Spleen (tissue), 11 donors: ENCODE results near the gene CEMIP. TPM values are rescaled to one million over a fixed set of nuclear protein-coding genes. Genes with fewer than 3 reads are reported as not detected.

Source experiments
- DNase-seq: peaks from one replicate; pipeline ENCODE4 v3.0.0-alpha.2; 2020
- H3K27ac ChIP-seq, 8 donors: fragments of 200-600 bp; sonication (generic) in 7 of 8; 1 replicate in 4 of 8; 2 replicates in 4 of 8; pipeline versions ENCODE4 v1.5.0 to v1.8.0; 2016 to 2021; ENCODE audit warnings: inconsistent platforms in 4 of 8, mild to moderate bottlenecking in 4 of 8, moderate library complexity in 1 of 8
- H3K27me3 ChIP-seq, 7 donors: fragments of 200-600 bp; sonication (generic) in 6 of 7; replicated peaks in 1 of 7; 1 replicate in 4 of 7; 2 replicates in 3 of 7; pipeline versions ENCODE4 v1.5.0 to v1.8.0; 2016 to 2021; ENCODE audit warnings: inconsistent platforms in 3 of 7, mild to moderate bottlenecking in 1 of 7
- H3K36me3 ChIP-seq, 6 donors: fragments of 200-600 bp; sonication (generic) in 5 of 6; 1 replicate in 4 of 6; 2 replicates in 2 of 6; pipeline versions ENCODE4 v1.5.0 to v1.8.0; 2016 to 2021; ENCODE audit warnings: inconsistent platforms in 2 of 6
- H3K4me1 ChIP-seq, 6 donors: fragments of 200-600 bp; sonication (generic) in 5 of 6; 1 replicate in 3 of 6; 2 replicates in 3 of 6; pipeline versions ENCODE4 v1.5.0 to v1.8.0; 2016 to 2021; ENCODE audit warnings: inconsistent platforms in 3 of 6
- H3K4me3 ChIP-seq, 8 donors: fragments of 200-600 bp; sonication (generic) in 7 of 8; 1 replicate in 4 of 8; 2 replicates in 4 of 8; pipeline versions ENCODE4 v1.5.0 to v1.8.0; 2016 to 2021; ENCODE audit warnings: inconsistent platforms in 4 of 8, mild to moderate bottlenecking in 4 of 8, moderate library complexity in 2 of 8
- H3K9me3 ChIP-seq, 8 donors: fragments of 200-600 bp; sonication (generic) in 7 of 8; 1 replicate in 4 of 8; 2 replicates in 4 of 8; pipeline versions ENCODE4 v1.5.0 to v1.8.0; 2016 to 2021; ENCODE audit warnings: inconsistent platforms in 4 of 8
- POLR2A ChIP-seq, 3 donors: fragments of 450-650 bp; IDR thresholded peaks; one replicate each; pipeline ENCODE4 v1.5.1; 2017; ENCODE audit warnings: antibody characterized with exemption in 3 of 3, mild to moderate bottlenecking in 1 of 3
- POLR2AphosphoS5 ChIP-seq, 3 donors: sonication (generic); formaldehyde crosslinking; IDR thresholded peaks; one replicate each; pipeline ENCODE4 v1.5.1; 2017; ENCODE audit warnings: antibody characterized with exemption in 3 of 3
- whole genome bisulfite sequencing, 5 donors: extraction: QIAGEN DNeasy Blood & Tissue Kit in 3 of 5; methylation state at CpG; one replicate each; pipeline versions ENCODE4 v1.1.5 to v1.1.7; 2013 to 2018; 5-methylcytosine and 5-hydroxymethylcytosine counted together
- intact Hi-C: fragments of 100-400 bp; cut with DNase I; formaldehyde crosslinking; loops from one replicate; pipeline ENCODE4 v1.15.0; 2023; ENCODE audit warnings: low total_unique reads
- polyA plus RNA-seq, 3 donors: library from polyadenylated mRNA; stranded (reverse); fragments of 200-250 nt; gene quantifications; one replicate each; pipeline ENCODE4 v1.2.1, GENCODE V29; 2013
- total RNA-seq, 7 donors: library from RNA; depleted of rRNA in 3 of 7; stranded (reverse); fragments of >200 nt in 3 of 7; fragmentation: NEBNext Ultra II Directional in 4 of 7; extraction: Animal tissue kit (Norgen Biotek cat#: 25700) in 4 of 7; gene quantifications; one replicate each; pipeline versions ENCODE4 v1.1.0 to v1.2.1, GENCODE V29; 2016 to 2021
- TF ChIP-seq, protein P1 (sequence below), 11 experiments: fragments of 200-600 bp in 7 of 11; fragments of 450-650 bp in 4 of 11; sonication (generic) in 4 of 11; IDR thresholded peaks in 8 of 11; conservative IDR thresholded peaks in 3 of 11; 1 replicate in 7 of 11; 2 replicates in 4 of 11; pipeline versions ENCODE4 v1.4.0 to v1.8.0; 2016 to 2021; ENCODE audit warnings: antibody characterized with exemption in 11 of 11, inconsistent platforms in 4 of 11, mild to moderate bottlenecking in 1 of 11
- donor health status: healthy with polysubstance abuse.
- donor health status: DM: no; HTN: no; CAD: no; lungs with moderate emphysema.
- donor health status: DM: no; HTN: no; CAD: no.
- donor health status: Bipolar disorder and iron deficiency.
- donor health status: healthy.
- donor health status: DM: no; HTN: no; CAD: no.
- donor health status: DM: yes; HTN: yes; CAD: no.

Gene CEMIP
- total and polyA plus RNA-seq, 10 donors: 0.20 to 3.0 (median 1.0) TPM; not detected in 1

DNA sequence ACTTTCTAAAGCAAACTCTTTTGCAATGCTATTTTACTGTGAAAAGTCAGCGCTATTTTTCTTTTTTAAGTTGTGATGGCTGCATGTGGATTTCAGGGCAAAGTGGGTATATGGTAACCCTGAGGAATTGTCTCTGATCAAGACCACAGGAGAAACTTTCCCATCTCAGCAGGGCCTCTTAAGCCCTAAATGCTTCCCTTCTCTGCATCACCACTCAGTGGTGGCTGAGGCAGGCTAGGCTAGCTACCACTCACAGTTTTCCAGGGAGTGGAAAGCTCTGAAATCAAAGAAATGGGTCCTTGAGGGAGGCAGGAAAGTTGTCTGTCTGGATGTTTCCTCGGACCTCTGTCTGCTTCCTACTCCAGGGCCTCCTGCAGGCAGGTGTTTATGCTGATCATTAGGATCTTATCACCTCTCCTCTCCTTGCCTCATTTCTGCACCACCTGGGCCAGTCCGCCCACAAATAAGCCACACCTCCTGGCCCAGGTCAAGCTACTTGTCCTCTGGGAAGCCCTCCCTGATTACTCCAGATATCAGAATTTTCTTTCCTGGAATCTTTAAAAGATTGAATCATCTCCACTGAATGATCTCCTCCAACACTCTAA is 37.0 kb downstream of the CEMIP start:
- H3K9me3 ChIP-seq: no peaks in the 10 kb centered on the region
- peaks cover 0 to 17% (median 0%) of the 10 kb centered on the region in 7 donors for H3K27me3 ChIP-seq
- H3K4me1 ChIP-seq: no peaks in the 10 kb centered on the region
- H3K27ac ChIP-seq: no peak overlapping the region
- WGBS, 5 donors: 79 to 91% (median 85%) methylated on average over 3 of the region's 3 CpGs
- intact Hi-C loops: no loop called here
- DNase-seq: no peak
- no peak overlapping the region for H3K4me3 ChIP-seq
- TF ChIP-seq POLR2AphosphoS5 (IDR thresholded peaks at IDR 0.05): no peak
- TF ChIP-seq POLR2A (IDR thresholded peaks at IDR 0.05): no peak
- TF ChIP-seq, protein P1, sequence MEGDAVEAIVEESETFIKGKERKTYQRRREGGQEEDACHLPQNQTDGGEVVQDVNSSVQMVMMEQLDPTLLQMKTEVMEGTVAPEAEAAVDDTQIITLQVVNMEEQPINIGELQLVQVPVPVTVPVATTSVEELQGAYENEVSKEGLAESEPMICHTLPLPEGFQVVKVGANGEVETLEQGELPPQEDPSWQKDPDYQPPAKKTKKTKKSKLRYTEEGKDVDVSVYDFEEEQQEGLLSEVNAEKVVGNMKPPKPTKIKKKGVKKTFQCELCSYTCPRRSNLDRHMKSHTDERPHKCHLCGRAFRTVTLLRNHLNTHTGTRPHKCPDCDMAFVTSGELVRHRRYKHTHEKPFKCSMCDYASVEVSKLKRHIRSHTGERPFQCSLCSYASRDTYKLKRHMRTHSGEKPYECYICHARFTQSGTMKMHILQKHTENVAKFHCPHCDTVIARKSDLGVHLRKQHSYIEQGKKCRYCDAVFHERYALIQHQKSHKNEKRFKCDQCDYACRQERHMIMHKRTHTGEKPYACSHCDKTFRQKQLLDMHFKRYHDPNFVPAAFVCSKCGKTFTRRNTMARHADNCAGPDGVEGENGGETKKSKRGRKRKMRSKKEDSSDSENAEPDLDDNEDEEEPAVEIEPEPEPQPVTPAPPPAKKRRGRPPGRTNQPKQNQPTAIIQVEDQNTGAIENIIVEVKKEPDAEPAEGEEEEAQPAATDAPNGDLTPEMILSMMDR (IDR thresholded peaks at IDR 0.05 in 8 of 11, conservative IDR thresholded peaks at IDR 0.05 in 3 of 11): no peak
- no peaks in the 10 kb centered on the region for H3K36me3 ChIP-seq

DNA sequence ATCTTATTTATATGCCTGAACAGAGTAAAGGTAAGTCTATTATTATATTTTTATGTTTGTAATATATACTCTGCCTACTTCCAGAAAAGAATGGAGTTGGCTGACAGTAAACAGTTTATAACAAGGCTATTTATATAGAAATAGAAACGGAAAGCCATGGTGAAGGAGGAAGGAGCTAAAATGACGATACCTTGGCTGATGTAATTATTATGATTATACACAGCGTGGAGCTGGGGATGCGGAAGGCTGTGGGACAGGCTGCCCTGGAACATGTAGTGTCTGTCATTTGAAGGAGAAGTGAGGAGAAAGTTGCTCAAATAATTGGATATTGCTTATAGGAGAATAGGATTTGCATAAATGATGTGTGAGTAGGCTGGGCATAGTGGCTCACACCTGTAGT is 37.8 kb downstream of the CEMIP start:
- DNase-seq: no peak
- H3K27me3 ChIP-seq: peaks cover 0 to 21% (median 0%) of the 10 kb centered on the region in 7 donors
- WGBS, 5 donors: 48 to 60% (median 54%) methylated on average over 4 of the region's 4 CpGs
- no peak overlapping the region for H3K27ac ChIP-seq
- no peak overlapping the region for H3K4me3 ChIP-seq
- H3K9me3 ChIP-seq: no peaks in the 10 kb centered on the region
- no peaks in the 10 kb centered on the region for H3K4me1 ChIP-seq
- TF ChIP-seq POLR2AphosphoS5 (IDR thresholded peaks at IDR 0.05): no peak
- TF ChIP-seq, protein P1 (IDR thresholded peaks at IDR 0.05 in 8 of 11, conservative IDR thresholded peaks at IDR 0.05 in 3 of 11): no peak
- TF ChIP-seq POLR2A (IDR thresholded peaks at IDR 0.05): no peak
- intact Hi-C loops: no loop called here
- no peaks in the 10 kb centered on the region for H3K36me3 ChIP-seq

DNA sequence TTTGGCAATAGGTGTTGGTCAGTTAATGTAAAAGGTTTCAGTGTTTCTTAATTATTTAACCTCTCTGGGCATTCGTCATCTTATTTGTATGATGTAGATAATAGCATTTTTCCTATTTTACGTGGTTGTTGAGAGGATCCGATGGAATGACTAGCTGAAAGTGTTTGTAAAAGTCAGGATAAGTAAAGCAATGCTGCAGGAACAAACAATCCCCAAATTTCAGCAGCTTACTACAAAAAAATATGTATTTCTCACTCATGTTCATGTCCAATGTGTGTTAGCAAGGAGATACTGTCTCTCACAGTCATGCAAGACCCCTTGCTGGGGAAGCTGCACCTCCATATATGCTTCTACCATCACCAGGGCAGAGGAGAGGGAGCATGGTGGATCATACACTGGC is 38.7 kb downstream of the CEMIP start:
- Histone ChIP-seq H3K27me3 (peaks cover 0 to 21% (median 0%) of the 10 kb centered on the region in 7 donors), H3K36me3 (no peaks in the 10 kb centered on the region), H3K9me3 (no peaks in the 10 kb centered on the region), H3K27ac (no peak overlapping the region), H3K4me1 (no peaks in the 10 kb centered on the region), H3K4me3 (no peak overlapping the region)
- TF ChIP-seq POLR2A (IDR thresholded peaks at IDR 0.05) (no peak), POLR2AphosphoS5 (IDR thresholded peaks at IDR 0.05) (no peak)
- TF ChIP-seq, protein P1 (IDR thresholded peaks at IDR 0.05 in 8 of 11, conservative IDR thresholded peaks at IDR 0.05 in 3 of 11): no peak
- 92 to 97% (median 95%) methylated on average over 3 of the region's 3 CpGs for WGBS, 5 donors
- intact Hi-C loops: no loop called here
- no peak for DNase-seq

DNA sequence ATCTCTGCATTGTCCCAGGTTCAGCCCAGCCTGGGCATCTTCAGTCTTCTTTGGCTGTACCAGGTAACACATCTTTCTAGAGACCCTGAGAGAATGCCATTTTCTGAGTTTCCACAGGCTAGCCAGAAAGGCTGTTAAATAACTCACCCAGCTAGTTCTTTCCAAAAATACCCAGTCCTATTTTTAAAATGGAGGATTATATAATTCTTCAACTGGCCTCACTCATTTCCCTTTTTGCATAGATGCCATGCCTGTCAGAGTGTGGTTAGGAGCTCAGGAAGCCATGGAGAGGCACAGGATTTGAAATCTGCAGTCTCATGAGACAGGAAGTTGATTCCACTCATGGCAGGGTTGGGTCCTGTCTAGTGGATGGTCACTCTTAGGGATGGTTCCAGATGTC is 39.8 kb downstream of the CEMIP start:
- Histone ChIP-seq H3K27me3 (peaks cover 0 to 21% (median 0%) of the 10 kb centered on the region in 7 donors), H3K36me3 (no peaks in the 10 kb centered on the region), H3K9me3 (no peaks in the 10 kb centered on the region), H3K4me1 (peaks cover 0 to 3% (median 0%) of the 10 kb centered on the region in 6 donors), H3K27ac (no peak overlapping the region), H3K4me3 (no peak overlapping the region)
- TF ChIP-seq, protein P1 (IDR thresholded peaks at IDR 0.05 in 8 of 11, conservative IDR thresholded peaks at IDR 0.05 in 3 of 11): no peak
- TF ChIP-seq POLR2A (IDR thresholded peaks at IDR 0.05) (no peak), POLR2AphosphoS5 (IDR thresholded peaks at IDR 0.05) (no peak)
- intact Hi-C loops: no loop called here
- DNase-seq: no peak
